ENCODE results near the gene IL6ST.

Gene IL6ST

GRCh38 chr5:55894135-55894534 lies 100.6 kb downstream of the IL6ST start:
- no peak for DNase-seq

GRCh38 chr5:55892479-55892878 lies 102.3 kb downstream of the IL6ST start:
- DNase-seq: no peak

- no peak for DNase-seq
Observed at GRCh38 chr5:55888205-55888604, 106.6 kb downstream of the IL6ST start.

- DNase-seq: no peak
Observed at GRCh38 chr5:55885359-55885758, 109.4 kb downstream of the IL6ST start.

Measured in NCI-H1105 treated with DMSO at 0.1 percent for 48 hours (cell line).